Activated CD4-positive, CD25-positive, alpha-beta regulatory T cell treated with anti-CD3 and anti-CD28 coated beads, Interleukin-2, amount 50 U/mL, for 16 hours (primary cell): Measurements from ENCODE around the gene PTPRN2.
"Not testable (repeated sequence)": the region's sequence is repeated elsewhere in the genome, so short reads cannot be mapped to it uniquely, and the experiment has no call there.

ENCODE experiments used
- DNase-seq: peaks from one replicate; pipeline ENCODE4 v3.0.0-alpha.2; 2020; ENCODE audit warnings: low read depth, low spot score

Gene PTPRN2

DNA sequence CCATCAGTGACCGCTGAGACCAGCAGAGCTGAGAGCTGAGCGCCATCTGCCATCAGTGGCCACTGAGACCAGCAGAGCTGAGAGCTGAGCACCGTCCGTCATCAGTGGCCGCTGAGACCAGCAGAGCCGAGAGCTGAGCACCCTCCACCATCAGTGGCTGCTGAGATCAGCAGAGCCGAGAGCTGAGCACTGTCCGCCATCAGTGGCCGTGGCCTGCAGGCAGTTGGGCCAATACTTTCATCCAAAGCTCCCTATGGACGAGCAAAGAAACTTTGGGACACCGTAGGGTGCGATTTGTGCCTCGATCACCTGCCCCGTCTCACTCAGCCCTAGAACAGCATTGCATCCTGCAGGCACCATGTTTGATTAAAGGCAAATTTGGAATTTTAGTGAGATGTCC, 985.0 kb downstream of the PTPRN2 start:
- no peak for DNase-seq

DNA sequence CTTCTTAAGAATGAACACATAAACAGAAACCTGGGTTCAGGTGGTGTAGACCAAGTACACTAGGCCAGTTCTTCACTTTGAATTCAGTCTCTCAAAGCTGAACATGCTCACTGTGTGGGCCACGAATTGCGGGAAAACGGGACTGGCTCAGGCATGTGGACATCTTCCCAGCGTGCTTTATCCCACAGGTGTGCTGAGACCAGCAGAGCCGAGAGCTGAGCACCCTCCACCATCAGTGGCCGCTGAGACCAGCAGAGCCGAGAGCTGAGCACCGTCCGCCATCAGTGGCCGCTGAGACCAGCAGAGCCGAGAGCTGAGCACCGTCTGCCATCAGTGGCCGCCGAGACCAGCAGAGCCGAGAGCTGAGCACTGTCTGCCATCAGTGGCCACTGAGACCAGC, 985.5 kb downstream of the PTPRN2 start:
- no peak for DNase-seq

DNA sequence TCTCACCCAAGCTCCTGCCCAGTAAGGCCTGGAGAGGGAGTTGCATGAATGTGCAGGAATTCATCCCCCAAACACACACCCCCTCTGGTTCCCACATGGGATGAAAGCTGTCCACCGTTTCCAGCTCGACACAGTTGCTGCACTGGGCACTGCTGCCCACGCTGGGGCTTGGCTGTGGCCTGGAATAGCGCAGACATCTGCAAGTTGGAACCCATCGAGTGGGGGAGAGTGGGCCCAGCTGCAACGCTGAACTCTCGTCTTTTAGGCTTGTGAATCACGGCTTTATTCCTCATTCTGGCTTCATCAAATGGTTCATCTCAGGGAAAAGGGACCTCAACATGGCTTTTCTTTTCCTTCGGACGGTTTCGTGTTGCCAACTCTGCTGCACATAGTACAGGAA, 986.1 kb downstream of the PTPRN2 start:
- no peak for DNase-seq

DNA sequence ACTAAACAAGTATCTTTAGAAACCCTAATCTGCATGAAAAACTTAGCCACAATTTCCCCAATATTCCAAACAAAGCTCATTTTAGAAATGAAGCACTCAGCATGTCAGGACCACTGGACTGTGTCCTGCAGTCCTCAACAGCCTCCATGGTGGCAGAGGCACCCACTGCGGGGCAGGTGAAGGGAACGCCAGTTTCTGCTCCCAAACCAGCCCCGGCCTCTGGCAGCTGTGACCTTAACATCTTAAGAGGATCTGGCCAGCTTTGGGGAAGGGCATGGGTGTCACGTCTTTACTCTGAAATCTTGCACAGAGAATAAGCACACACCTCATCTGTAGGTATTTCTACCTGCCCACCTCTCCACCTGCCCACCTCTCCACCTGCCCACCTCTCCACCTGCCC, 988.1 kb downstream of the PTPRN2 start:
- no peak for DNase-seq

DNA sequence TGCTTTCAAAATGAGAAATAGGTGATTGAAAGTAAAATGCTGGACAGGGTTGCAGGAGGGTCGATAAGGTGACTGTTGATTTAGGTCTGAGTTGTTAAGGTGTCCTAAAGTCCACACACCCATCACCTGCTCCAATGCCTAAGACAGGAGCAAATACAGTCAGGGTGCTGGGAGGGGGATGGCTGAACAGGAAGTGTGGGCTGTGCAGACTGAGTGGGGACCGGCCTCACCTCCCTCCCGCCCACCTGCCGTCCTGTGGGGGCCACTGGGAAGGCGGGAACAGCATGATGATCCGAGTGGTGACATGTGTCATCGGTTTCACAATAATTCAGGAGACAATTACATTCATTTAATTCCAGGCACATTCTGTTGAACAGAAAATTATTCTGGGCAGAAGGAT, 990.1 kb downstream of the PTPRN2 start:
- DNase-seq: no peak

DNA sequence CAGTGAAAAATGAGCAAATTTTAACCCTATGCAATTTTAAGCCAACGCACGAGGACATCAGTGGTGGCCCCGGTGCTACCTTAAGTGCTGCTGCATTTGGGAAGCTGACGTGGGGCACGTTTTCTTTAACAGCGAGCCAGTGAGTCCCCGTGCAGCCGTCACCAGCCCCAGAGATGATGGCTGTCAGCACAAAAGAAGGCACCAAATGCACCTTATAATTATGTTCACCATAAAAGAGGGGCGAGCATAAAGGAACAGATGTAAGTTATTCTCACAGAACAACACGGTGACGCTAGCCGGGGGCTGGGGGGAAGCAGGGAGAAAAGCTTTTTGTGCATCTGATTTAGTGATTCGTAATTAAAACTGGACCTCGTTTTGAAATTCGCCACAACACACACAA, 990.7 kb downstream of the PTPRN2 start:
- no peak for DNase-seq

DNA sequence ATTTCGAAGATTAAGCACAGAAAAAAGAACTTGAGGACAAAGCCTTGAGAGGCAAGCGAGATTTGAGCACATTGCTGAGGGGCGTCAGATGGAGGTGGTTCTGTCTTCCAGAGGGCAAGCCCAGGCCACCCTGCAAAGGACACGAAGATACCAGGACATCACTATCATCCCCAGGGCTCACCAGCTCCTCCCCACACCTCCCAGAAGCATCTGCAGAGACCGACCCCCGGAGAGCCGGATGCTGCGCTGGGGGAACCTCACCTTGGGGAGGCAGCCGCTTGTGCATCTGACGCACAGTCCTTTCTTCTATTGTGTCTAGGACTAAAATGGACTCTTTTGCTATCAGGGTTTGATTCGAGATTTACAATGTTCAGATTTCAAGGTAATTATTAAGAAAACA, 991.2 kb downstream of the PTPRN2 start:
- DNase-seq: no peak

DNA sequence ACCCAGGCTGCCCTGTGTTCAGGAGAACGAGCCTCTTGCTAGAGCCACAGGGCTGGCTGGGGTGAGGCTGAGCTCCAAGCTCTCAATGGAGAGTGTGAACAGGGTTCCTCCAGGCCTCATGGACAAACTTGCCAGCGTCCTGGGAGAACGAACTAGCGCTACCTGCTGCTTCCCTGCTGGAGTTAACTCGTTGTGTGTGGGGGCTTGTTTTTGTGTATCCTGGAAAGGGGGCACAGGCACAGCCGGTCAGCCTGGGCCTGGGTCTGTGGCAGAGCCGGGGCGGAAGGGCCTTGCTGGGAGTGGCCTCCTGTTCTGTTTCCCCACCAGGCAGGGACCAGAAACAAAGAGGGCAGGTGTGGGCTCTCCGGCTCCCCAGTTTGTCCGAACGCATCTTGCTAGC, 991.6 kb downstream of the PTPRN2 start:
- DNase-seq: no peak

DNA sequence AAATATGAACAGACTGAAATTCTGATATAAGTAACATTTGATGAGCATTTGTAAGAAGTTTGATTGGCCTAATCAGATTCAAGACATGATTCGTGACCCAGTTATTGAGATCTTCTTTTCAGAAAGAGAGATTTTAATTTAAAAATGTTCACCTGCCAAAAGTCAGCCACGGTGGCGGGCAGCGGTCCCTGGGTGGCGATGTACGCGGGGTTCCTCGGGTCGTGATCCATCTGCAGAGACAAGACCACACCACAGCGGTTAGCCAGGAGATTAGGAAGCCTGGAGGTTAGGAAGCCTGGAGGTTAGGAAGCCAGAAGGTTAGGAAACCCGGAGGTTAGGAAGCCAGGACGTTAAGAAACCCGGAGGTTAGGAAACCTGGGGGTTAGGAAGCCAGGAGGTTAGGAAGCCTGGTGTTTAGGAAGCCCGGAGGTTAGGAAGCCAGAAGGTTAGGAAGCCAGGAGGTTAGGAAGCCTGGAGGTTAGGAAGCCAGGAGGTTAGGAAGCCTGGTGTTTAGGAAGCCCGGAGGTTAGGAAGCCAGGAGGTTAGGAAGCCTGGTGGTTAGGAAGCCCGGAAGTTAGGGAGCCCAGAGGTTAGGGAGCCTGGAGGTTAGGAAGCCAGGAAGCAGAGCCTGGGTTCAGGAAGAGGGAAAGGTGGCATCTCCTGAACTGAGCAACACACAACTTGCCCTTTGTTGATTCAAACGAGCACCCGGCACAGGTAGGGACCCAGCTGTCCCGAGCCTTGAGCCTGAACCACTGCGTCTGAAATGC, 992.4 kb downstream of the PTPRN2 start:
- no peak for DNase-seq

DNA sequence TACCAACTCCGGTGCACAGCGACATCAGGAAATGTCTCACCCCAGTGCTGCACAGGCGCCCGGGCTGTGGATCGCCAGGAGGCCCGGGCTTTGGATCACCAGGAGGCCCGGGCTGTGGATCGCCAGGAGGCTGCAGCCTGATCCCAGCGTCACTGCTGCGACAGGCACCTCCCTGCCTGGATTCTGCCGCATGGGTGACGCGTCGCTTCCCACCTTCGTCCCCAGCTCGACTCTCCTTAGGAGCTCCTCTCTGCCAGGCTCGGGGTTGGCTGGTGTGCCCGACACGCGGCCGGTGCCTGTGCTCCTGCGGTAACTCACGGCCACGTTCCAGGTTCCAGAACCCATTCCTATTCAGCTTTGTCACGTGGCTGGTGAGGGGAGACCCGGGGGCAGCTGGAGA, 993.3 kb downstream of the PTPRN2 start:
- no peak for DNase-seq

DNA sequence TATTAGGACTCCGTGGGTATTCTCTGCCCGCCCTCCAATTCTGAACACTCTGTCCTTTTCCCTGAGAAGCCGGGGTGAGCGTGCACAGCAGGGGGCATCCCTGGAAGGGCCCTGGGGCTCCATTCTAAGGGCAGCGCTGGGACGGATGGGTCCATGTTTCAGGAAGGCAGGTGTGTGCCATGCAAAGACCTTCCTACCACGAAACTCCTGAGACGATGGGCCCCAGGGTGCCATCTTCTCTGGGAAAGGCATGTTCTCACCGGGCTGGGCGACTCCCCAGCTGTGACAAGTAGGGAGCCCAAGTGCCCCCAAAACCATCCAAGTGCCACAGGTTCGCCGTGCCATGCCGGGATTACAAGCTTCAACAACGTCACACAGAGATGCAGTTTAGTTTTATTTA, 994.1 kb downstream of the PTPRN2 start:
- no peak for DNase-seq

DNA sequence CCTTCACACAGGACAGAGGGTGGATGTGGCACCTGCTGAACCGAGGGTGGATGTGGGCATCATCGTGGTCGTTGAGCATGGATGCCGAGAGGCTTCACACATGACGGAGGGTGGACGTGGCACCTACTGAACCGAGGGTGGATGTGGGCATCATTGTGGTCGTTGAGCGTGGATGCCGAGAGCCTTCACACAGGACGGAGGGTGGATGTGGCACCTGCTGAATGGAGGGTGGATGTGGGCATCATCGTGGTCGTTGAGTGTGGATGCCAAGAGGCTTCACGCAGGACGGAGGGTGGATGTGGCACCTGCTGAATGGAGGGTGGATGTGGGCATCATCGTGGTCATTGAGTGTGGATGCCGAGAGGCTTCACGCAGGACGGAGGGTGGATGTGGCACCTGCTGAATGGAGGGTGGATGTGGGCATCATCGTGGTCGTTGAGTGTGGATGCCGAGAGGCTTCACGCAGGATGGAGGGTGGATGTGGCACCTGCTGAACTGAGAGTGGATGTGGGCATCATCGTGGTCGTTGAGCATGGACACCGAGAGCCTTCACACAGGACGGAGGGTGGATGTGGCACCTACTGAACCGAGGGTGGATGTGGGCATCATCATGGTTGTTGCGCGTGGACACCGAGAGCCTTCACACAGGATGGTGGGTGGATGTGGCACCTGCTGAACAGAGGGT, 994.8 kb downstream of the PTPRN2 start:
- DNase-seq: not testable (repeated sequence)

DNA sequence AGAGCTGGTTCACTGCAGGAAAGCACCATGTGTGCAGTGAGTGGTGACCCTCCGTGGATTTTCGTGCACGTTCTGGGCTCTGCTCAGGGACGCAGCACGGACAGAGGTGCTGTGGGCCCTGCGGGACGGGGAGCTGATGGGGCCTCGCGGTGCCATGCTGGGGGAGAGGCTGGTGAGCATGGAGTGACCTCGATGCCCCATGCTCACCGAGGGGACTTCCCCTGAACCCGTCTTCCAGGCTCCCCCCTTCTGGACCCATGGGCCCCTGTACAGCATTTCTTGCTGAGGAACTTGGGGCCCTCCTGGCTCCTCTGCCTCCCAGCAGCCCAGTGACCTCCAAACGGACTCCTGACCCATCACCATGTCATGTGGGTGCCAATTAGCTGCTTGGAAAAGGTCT, 997.1 kb downstream of the PTPRN2 start:
- DNase-seq: no peak

DNA sequence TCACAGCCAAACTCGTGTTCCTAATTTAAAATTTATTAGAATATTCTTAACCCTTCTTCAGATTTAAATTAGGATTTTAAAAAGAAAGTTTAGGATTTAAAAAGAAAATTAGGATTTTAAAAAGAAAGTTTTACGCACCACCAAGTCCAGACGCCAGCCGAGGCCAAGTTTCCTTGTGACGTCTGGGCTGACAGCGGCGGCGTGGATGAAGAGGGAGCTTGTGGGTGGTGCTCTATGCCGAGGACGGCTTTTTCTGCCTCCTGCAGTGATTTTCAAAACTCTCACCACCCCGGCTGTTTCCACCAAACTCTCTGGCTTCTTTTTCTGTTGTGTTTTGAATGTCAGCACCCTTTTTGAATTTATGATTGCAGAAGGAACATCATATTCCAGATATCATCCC, 997.9 kb downstream of the PTPRN2 start:
- no peak for DNase-seq

DNA sequence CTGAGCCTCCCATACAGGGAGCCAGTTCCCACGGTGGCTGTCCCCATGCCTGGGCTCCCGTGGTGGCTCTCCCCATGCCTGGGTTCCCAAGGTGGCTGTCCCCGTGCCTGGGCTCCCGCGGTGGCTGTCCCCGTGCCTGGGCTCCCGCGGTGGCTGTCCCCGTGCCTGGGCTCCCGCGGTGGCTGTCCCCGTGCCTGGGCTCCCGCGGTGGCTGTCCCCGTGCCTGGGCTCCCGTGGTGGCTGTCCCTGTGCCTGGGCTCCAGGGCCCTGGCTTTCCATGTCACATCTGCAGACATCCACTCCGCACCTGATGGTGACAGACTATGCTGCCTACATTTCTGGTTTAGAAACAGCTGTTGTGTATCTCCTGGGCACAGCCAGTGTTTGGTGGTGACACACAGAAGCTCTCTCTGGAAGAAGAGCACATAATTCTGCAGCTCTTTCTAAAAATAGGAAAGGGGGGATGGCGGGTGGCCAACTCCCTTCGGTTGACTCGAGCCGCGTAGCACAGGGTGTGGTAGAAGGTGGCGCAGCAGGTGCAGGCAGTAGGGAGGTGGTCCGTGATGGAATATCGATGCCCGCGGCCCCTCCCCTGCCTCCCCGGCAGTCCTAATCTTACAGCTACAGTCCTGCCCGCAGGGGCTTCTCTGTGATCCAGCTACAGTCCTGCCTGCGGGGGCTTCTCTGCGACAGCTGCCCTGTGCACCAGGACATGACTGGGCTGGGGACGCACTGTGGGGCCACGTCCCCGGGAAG, 999.6 kb downstream of the PTPRN2 start:
- DNase-seq: no peak

DNA sequence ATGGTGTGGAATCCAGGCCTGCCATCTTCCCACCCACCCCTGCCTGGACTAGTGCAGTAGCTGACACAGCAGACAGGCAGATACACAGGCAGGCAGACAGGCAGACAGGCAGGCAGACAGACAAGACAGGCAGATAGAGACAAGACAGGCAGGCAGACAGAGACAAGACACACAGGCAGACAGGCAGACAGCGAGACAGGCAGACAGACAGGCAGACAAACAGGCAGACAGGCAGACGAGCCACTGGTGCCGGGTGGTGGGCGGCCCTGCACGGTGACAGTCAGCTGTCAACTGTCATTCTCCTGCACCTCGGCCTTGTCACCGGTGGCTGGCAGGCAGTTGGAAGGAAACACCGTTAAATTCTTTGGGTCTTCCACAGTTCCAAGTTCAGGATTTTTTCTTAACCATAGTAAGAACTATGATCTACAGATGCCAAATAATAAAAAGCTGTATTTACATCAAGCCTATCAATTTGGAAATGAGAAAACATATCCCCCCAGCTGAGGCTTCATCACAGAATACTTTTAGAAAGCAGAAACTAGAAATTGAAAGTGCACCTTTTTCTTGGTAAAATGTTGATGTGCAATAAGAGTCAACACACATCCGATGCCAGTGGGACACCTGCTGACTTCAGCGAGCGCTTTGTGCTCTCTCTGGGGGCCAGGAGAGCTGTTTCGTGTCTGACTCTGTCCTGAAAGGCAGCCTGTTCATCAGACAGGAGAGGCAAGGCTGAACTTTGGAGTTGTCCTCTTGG, 1000.4 kb downstream of the PTPRN2 start:
- no peak for DNase-seq

DNA sequence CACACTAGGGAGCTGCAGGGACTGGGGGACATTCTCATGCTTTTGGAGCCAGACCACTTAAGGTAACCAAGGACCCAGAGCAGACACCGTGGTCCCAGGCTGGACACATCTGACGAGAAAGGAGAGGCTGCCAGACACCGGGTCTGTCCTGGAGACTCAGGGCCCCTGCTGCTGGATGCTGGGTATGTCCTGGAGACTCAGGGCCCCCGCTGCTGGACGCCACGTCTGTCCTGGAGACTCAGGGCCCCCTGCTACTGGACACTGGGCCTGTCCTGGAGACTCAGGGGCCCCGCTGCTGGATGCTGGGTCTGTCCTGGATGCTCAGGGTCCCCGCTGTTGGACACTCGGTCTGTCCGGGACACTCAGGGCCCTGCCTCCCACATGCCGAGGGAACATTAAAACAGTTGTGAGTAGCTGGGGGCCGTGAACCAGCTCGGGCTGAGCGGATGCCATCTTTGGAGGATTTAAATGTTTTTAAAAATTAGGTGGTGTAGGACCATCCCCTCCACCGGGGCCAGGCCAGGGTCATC, 1001.1 kb downstream of the PTPRN2 start:
- no peak for DNase-seq

DNA sequence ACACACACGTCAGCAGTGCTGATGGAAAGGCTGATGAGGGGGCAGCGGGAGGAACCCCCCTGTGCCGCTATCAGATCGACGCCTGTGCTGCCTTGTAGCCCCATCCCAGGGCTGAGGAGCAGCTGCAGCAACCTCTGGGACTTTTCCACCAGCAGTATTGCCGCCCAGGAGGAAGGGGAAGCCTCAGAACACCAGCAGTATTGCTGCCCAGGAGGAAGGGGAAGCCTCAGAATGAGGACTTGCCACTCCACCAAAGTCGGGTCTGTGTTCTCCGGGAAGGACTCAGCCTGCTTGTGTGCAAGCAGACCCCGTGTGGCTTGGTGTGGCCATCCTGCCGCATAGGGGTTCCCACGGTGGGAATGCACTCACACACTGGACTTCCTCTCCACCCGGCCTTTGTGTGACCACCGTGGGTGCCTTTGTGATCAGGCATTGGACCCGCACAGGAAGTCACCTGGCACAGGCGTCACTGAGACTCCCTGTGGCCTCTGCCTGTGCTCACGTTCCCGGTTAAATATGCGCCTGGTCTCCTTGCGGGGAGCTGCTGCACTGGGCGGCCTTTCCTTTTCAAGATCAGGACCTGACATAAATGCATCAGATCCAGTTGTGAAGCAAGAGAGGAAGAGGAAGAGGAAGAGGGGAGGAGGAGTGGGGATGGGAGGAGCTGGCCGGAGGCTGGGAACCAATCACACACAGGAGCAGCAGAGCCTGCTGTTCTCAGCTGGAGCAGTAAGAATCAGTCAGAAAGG, 1002.3 kb downstream of the PTPRN2 start:
- DNase-seq: no peak

DNA sequence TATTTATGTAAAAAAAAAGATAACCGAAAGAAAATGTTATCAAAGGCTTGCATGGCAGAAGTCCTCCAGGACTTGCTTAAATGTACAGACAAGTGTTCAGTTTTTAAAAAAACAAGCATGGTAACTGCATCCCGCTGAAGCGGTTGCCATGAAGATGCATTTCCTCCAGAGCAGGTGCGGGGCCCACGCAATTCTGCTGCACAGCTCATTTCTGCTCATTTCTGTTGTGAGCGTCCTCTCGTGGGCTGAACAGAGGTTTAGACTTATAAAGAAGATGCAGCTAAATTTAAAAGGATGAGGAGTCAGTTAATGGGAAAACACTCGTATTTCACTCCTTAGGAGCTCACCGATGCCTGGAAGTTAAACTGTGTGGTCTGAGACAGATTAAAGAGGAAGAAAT, 1003.2 kb downstream of the PTPRN2 start:
- no peak for DNase-seq

DNA sequence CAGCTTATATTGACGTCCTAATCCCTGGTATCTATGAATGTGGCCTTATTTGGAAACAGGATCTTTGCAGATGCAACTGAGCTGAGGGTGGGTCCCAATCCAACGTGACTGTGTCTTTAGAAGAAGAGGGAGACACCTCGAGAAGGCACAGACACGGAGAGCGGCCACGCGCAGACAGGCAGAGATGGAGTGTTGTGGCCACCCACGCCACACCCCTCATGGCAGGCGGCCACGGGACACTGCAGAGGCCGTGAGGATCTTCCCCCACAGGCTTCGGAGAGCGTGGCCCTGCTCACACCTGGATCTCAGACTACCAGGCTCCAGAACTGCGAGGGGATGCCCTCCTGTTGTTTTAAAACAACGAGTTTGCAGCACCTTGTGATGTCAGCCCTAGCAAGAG, 1005.9 kb downstream of the PTPRN2 start:
- no peak for DNase-seq

DNA sequence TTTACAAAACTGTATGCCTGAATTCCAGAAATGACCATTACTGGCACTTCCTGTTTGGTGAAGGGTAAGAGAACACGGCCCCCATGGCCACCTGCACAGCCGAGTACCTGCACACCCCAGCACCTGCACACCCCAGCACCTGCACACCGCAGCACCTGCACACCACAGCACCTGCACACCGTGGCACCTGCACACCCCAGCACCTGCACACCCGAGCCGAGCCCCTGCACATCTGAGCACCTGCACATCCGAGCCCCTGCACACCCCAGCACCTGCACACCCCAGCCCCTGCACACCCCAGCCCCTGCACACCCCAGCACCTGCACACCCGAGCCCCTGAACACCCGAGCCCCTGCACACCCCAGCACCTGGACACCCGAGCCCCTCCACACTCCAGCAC, 1007.3 kb downstream of the PTPRN2 start:
- no peak for DNase-seq
